ENCODE data around the gene ZC2HC1C.
"Not testable (repeated sequence)": the region's sequence is repeated elsewhere in the genome, so short reads cannot be mapped to it uniquely, and the experiment has no call there.

The ZC2HC1C gene

GRCh38 chr14:75126121-75126544, 56.7 kb downstream of the ZC2HC1C start:
- no peak for FAIRE-seq
- TF ChIP-seq POLR2AphosphoS5 (IDR thresholded peaks at IDR 0.05; ENCODE audit: low read depth, low read length) (no peak), TAF1 (IDR thresholded peaks at IDR 0.05; ENCODE audit: borderline replicate concordance, low read depth, low read length) (no peak), POLR2A (IDR thresholded peaks at IDR 0.05; ENCODE audit: low read depth, low read length) (no peak; the same call in 1 of the 2 replicates)
- no peak for DNase-seq (ENCODE audit: insufficient read length)

GRCh38 chr14:75126679-75127473, 57.4 kb downstream of the ZC2HC1C start, which contains the start of gene NEK9:
Gene NEK9 (minus strand): TSS chr14:75127048. CDS start chr14:75126921, 127 bp downstream.
- TF ChIP-seq POLR2AphosphoS5 (IDR thresholded peaks at IDR 0.05; ENCODE audit: low read depth, low read length) (peak; percentile 96), TAF1 (IDR thresholded peaks at IDR 0.05; ENCODE audit: borderline replicate concordance, low read depth, low read length) (peak; percentile 88), POLR2A (IDR thresholded peaks at IDR 0.05; ENCODE audit: low read depth, low read length) (peak; percentile 95)
- peak; percentile 83 for FAIRE-seq
- DNase-seq (ENCODE audit: insufficient read length), result peak; percentile 87

- not testable (repeated sequence) for FAIRE-seq
These were observed 58.0 kb downstream of the ZC2HC1C start for GRCh38 chr14:75127474-75127820.

GRCh38 chr14:75127903-75128595, 58.6 kb downstream of the ZC2HC1C start:
- FAIRE-seq, result peak; percentile 54
- TF ChIP-seq TAF1 (IDR thresholded peaks at IDR 0.05; ENCODE audit: borderline replicate concordance, low read depth, low read length) (no peak), POLR2AphosphoS5 (IDR thresholded peaks at IDR 0.05; ENCODE audit: low read depth, low read length) (no peak), POLR2A (IDR thresholded peaks at IDR 0.05; ENCODE audit: low read depth, low read length) (no peak)
- no peak for DNase-seq (ENCODE audit: insufficient read length)

More at GRCh38 chr14:75127474-75127820, 58.0 kb downstream of the ZC2HC1C start:
- not testable (repeated sequence) for DNase-seq (ENCODE audit: insufficient read length)

- DNase-seq (ENCODE audit: insufficient read length), result no peak
- TF ChIP-seq TAF1 (IDR thresholded peaks at IDR 0.05; ENCODE audit: borderline replicate concordance, low read depth, low read length), result no peak
- TF ChIP-seq POLR2A (IDR thresholded peaks at IDR 0.05; ENCODE audit: low read depth, low read length), result no peak
- TF ChIP-seq POLR2AphosphoS5 (IDR thresholded peaks at IDR 0.05; ENCODE audit: low read depth, low read length), result no peak
- no peak for FAIRE-seq
These were observed 59.2 kb downstream of the ZC2HC1C start for GRCh38 chr14:75128596-75128990.
